Stimulated activated CD4-positive, alpha-beta T cell treated with anti-CD3 and anti-CD28 coated beads, Interleukin-4, amount 100 ng/mL, for 4 hours (primary cell): ENCODE data around the gene SHISAL2A.

Experiments used
- DNase-seq, 2 experiments: peaks; one replicate each; pipeline ENCODE4 v3.0.0-alpha.2; 2020

The SHISAL2A gene

GRCh38 chr1:52623812-52624211 is 9.2 kb upstream of the SHISAL2A start:
- no peak for DNase-seq

GRCh38 chr1:52627028-52627427 is 5.9 kb upstream of the SHISAL2A start:
- no peak for DNase-seq

- DNase-seq, result no peak
These were observed 4.2 kb upstream of the SHISAL2A start for GRCh38 chr1:52628614-52629324.

GRCh38 chr1:52629325-52629643 is 3.7 kb upstream of the SHISAL2A start:
- DNase-seq, result no peak

GRCh38 chr1:52629667-52630066 is 3.3 kb upstream of the SHISAL2A start:
- no peak for DNase-seq

GRCh38 chr1:52631759-52632331 is 1.1 kb upstream of the SHISAL2A start:
- no peak for DNase-seq

GRCh38 chr1:52633291-52633754 is 355 bp downstream of the SHISAL2A start:
- peak; percentile 18 to 29 for DNase-seq

GRCh38 chr1:52634111-52634510 is 1.1 kb downstream of the SHISAL2A start:
- no peak for DNase-seq

GRCh38 chr1:52635321-52636089 is 2.5 kb downstream of the SHISAL2A start:
- no peak for DNase-seq

- DNase-seq, result peak; percentile 42 to 73
These were observed 4.0 kb downstream of the SHISAL2A start for GRCh38 chr1:52636721-52637695.

- no peak for DNase-seq
These were observed 5.0 kb downstream of the SHISAL2A start for GRCh38 chr1:52637946-52638345.

- no peak for DNase-seq
These were observed 7.7 kb downstream of the SHISAL2A start for GRCh38 chr1:52640697-52641096.

- DNase-seq, result no peak
These were observed 8.3 kb downstream of the SHISAL2A start for GRCh38 chr1:52641307-52641706.

- no peak for DNase-seq
These were observed 12.3 kb downstream of the SHISAL2A start for GRCh38 chr1:52645261-52645660.

GRCh38 chr1:52651904-52652303 is 18.9 kb downstream of the SHISAL2A start:
- DNase-seq, result no peak

GRCh38 chr1:52653207-52653849 is 20.4 kb downstream of the SHISAL2A start:
- no peak for DNase-seq

- no peak for DNase-seq
These were observed 21.1 kb downstream of the SHISAL2A start for GRCh38 chr1:52654063-52654462.

- no peak for DNase-seq
These were observed 24.7 kb downstream of the SHISAL2A start for GRCh38 chr1:52657702-52658101.

- DNase-seq, result no peak
These were observed 25.8 kb downstream of the SHISAL2A start for GRCh38 chr1:52658795-52659194.

GRCh38 chr1:52659356-52659755 is 26.4 kb downstream of the SHISAL2A start:
- peak in 1 of 2 experiments; percentile 1 for DNase-seq

- no peak for DNase-seq
These were observed 27.1 kb downstream of the SHISAL2A start for GRCh38 chr1:52659851-52660596.

- no peak for DNase-seq
These were observed 27.8 kb downstream of the SHISAL2A start for GRCh38 chr1:52660807-52661206.
